K562 (cell line): Measurements from ENCODE around the gene CHMP5. TPM values are rescaled to one million over a fixed set of nuclear protein-coding genes. Genes with fewer than 3 reads are reported as not detected.

Source experiments
- ARID4B ChIP-seq: sonication (generic); formaldehyde crosslinking; IDR thresholded peaks from 2 replicates; pipeline ENCODE4 v1.8.0; 2022; ENCODE audit warnings: mild to moderate bottlenecking, missing genetic modification reagents
- BHLHE40 ChIP-seq: IDR thresholded peaks from 2 replicates; pipeline ENCODE4 v1.6.1; 2011; ENCODE audit warnings: low read length, improper control_type of control experiment
- DPF2 ChIP-seq: fragments of 450-650 bp; IDR thresholded peaks from 2 replicates; pipeline ENCODE4 v1.6.1; 2016
- EGR1 ChIP-seq: fragments of 450-650 bp; conservative IDR thresholded peaks from 2 replicates; pipeline ENCODE4 v1.6.1; 2017; ENCODE audit warnings: mild to moderate bottlenecking
- ESRRA ChIP-seq: fragments of 450-650 bp; IDR thresholded peaks from 2 replicates; pipeline ENCODE4 v1.6.1; 2014; ENCODE audit warnings: low read depth, mild to moderate bottlenecking, moderate library complexity, borderline replicate concordance
- NFRKB ChIP-seq: fragments of 450-650 bp; IDR thresholded peaks from 2 replicates; pipeline ENCODE4 v1.6.1; 2016; ENCODE audit warnings: low read depth
- PHF20 ChIP-seq: fragments of 450-650 bp; IDR thresholded peaks from 2 replicates; pipeline ENCODE4 v1.6.1; 2018; ENCODE audit not compliant: partially characterized antibody
- RAD51 ChIP-seq: fragments of 450-650 bp; IDR thresholded peaks from 2 replicates; pipeline ENCODE4 v1.7.1; 2016; ENCODE audit warnings: low read depth, mild to moderate bottlenecking, borderline replicate concordance
- RNF219 ChIP-seq: fragments of 250-450 bp; sonication (Bioruptor Pico); IDR thresholded peaks from 2 replicates; pipeline ENCODE4 v1.5.0; 2022; ENCODE audit warnings: mild to moderate bottlenecking
- SMARCA5 ChIP-seq: fragments of 450-650 bp; IDR thresholded peaks from 2 replicates; pipeline ENCODE4 v1.6.1; 2016
- TARDBP ChIP-seq: fragments of 450-650 bp; IDR thresholded peaks from 2 replicates; pipeline ENCODE4 v1.6.1; 2016
- UBTF ChIP-seq, 2 experiments: IDR thresholded peaks; 2 replicates each; pipeline ENCODE4 v1.6.1; 2012; ENCODE audit warnings: improper control_type of control experiment in 2 of 2, low read depth in 2 of 2, low read length in 2 of 2, borderline replicate concordance in 1 of 2
- YY1 ChIP-seq, 3 experiments: IDR thresholded peaks; 2 replicates each; pipeline ENCODE4 v1.6.1; 2011; ENCODE audit warnings: low read length in 2 of 3, mild to moderate bottlenecking in 2 of 3, moderate library complexity in 2 of 3, borderline replicate concordance in 1 of 3, control low read depth in 1 of 3, low read depth in 1 of 3; ENCODE audit not compliant: insufficient read depth in 3 of 3, insufficient replicate concordance in 2 of 3, control insufficient read depth in 1 of 3, insufficient read length in 1 of 3; ENCODE audit errors: extremely low read depth in 1 of 3
- ZNF232 ChIP-seq: sonication (generic); formaldehyde crosslinking; IDR thresholded peaks from 2 replicates; pipeline ENCODE4 v1.8.0; 2022; ENCODE audit warnings: mild to moderate bottlenecking, missing genetic modification reagents
- ZNF280A ChIP-seq: fragments of 450-650 bp; IDR thresholded peaks from 2 replicates; pipeline ENCODE4 v1.6.1; 2018; ENCODE audit warnings: mild to moderate bottlenecking, low read depth; ENCODE audit not compliant: partially characterized antibody
- ZNF717 ChIP-seq: fragments of 250-450 bp; sonication (Bioruptor Pico); IDR thresholded peaks from 2 replicates; pipeline ENCODE4 v1.5.0; 2021
- ZSCAN32 ChIP-seq: fragments of 450-650 bp; formaldehyde crosslinking; IDR thresholded peaks from 2 replicates; pipeline ENCODE4 v1.4.0; 2020; ENCODE audit warnings: mild to moderate bottlenecking, moderate library complexity
- polyA plus RNA-seq, 8 experiments: library from polyadenylated mRNA; depleted of rRNA in 4 of 8; stranded (reverse) in 5 of 8; unstranded in 3 of 8; fragments of >200 nt; fragmentation: Nextera tagmentation in 2 of 8; fragmentation: Illumina TruSeq in 1 of 8; extraction: Ambion mirVana in 2 of 8; extraction: Trizol in 1 of 8; gene quantifications; 2 replicates each; pipeline versions ENCODE4 v1.2.1 to v1.2.3, GENCODE V29; 2011 to 2014; ENCODE audit warnings: inconsistent platforms in 1 of 8, missing spikeins in 1 of 8
- total RNA-seq, 7 experiments: library from RNA; depleted of rRNA in 6 of 7; stranded (reverse); fragments of >200 nt in 6 of 7; fragmentation: Illumina TruSeq in 2 of 7; extraction: Trizol in 2 of 7; gene quantifications; 2 replicates each; pipeline versions ENCODE4 v1.2.1 to v1.2.3, GENCODE V29; 2011 to 2021; ENCODE audit warnings: low replicate concordance in 1 of 7

The CHMP5 gene
- total and polyA plus RNA-seq, 9 of the 15 experiments (the other 6 are each of a cell fraction or from before 2014, with no cell fraction given), result 36.0 to 105 (median 54.9) TPM

GRCh38 chr9:33264003-33264472 lies 811 bp upstream of the CHMP5 start (continued):
- TF ChIP-seq ARID4B (CRISPR knock-in tag), result peak; percentile 10; the same call in 1 of the 2 replicates
- TF ChIP-seq ESRRA, result peak; percentile 52
- no peak for TF ChIP-seq TARDBP
- TF ChIP-seq YY1 (IDR thresholded peaks at IDR 0.05; ENCODE audit: borderline replicate concordance in 1 of 3, control insufficient read depth in 1 of 3, extremely low read depth in 1 of 3, insufficient read depth in 3 of 3, insufficient read length in 1 of 3, insufficient replicate concordance in 2 of 3, low read depth in 1 of 3, low read length in 2 of 3), result peak in 2 of 3 experiments; percentile 22 to 65
- 0 out of 2 replicates have a peak, but pooled peaks have one; percentile 60 for TF ChIP-seq ZNF232 (CRISPR knock-in tag)
- no peak for TF ChIP-seq ZNF280A
- no peak for TF ChIP-seq PHF20
- peak; percentile 47 for TF ChIP-seq BHLHE40
- 0 out of 2 replicates have a peak, but pooled peaks have one; percentile 34 for TF ChIP-seq SMARCA5
- no peak for TF ChIP-seq RNF219 (CRISPR knock-in tag)
- TF ChIP-seq RAD51, result peak; percentile 82
- peak; percentile 45; the same call in 1 of the 2 replicates for TF ChIP-seq NFRKB
- 0 out of 4 replicates have a peak, but pooled peaks of 1 of the 2 experiments have one; percentile 27 for TF ChIP-seq UBTF (IDR thresholded peaks at IDR 0.05; ENCODE audit: borderline replicate concordance in 1 of 2, low read depth in 2 of 2, low read length in 2 of 2)
- TF ChIP-seq DPF2, result 0 out of 2 replicates have a peak, but pooled peaks have one; percentile 13
- no peak for TF ChIP-seq EGR1
- no peak for TF ChIP-seq ZNF717 (CRISPR knock-in tag)
- TF ChIP-seq ZSCAN32, result no peak
